Liver (tissue), 9 donors: ENCODE results near the gene ADAM8. TPM values are rescaled to one million over a fixed set of nuclear protein-coding genes. Genes with fewer than 3 reads are reported as not detected.

Experiments used
- DNase-seq: peaks from one replicate; pipeline ENCODE4 v3.0.0-alpha.2; 2017; ENCODE audit warnings: low spot score
- H3K27ac ChIP-seq, 2 donors: one replicate each; pipeline ENCODE4 v1.7.0; 2013; ENCODE audit warnings: inconsistent platforms in 2 of 2, low read length in 2 of 2, control low read depth in 1 of 2, low read depth in 1 of 2, mild to moderate bottlenecking in 1 of 2
- H3K27me3 ChIP-seq, 4 donors: one replicate each; pipeline versions ENCODE4 v1.6.1 to v1.7.0; 2013; ENCODE audit warnings: low read length in 3 of 4, inconsistent platforms in 1 of 4, mild to moderate bottlenecking in 1 of 4, moderate library complexity in 1 of 4; ENCODE audit not compliant: control insufficient read depth in 4 of 4, insufficient read depth in 4 of 4
- H3K36me3 ChIP-seq, 4 donors: one replicate each; pipeline versions ENCODE4 v1.6.1 to v1.7.0; 2013; ENCODE audit warnings: low read length in 3 of 4, mild to moderate bottlenecking in 3 of 4, low read depth in 1 of 4, moderate library complexity in 1 of 4; ENCODE audit not compliant: control insufficient read depth in 4 of 4, insufficient read depth in 3 of 4
- H3K4me1 ChIP-seq, 4 donors: one replicate each; pipeline versions ENCODE4 v1.6.1 to v1.7.0; 2013; ENCODE audit warnings: low read length in 3 of 4, mild to moderate bottlenecking in 3 of 4, moderate library complexity in 1 of 4; ENCODE audit not compliant: control insufficient read depth in 4 of 4, insufficient read depth in 4 of 4
- H3K4me3 ChIP-seq, 3 donors: one replicate each; pipeline versions ENCODE4 v1.6.1 to v1.7.0; 2013; ENCODE audit warnings: low read length in 3 of 3, control low read depth in 1 of 3, low read depth in 1 of 3, mild to moderate bottlenecking in 1 of 3
- H3K9ac ChIP-seq, 2 donors: one replicate each; pipeline ENCODE4 v1.7.0; 2013; ENCODE audit warnings: low read length in 2 of 2, mild to moderate bottlenecking in 2 of 2, moderate library complexity in 2 of 2, control low read depth in 1 of 2, low read depth in 1 of 2
- H3K9me3 ChIP-seq, 4 donors: one replicate each; pipeline versions ENCODE4 v1.6.1 to v1.7.0; 2013; ENCODE audit warnings: low read length in 3 of 4; ENCODE audit not compliant: control insufficient read depth in 4 of 4
- EGR1 ChIP-seq, 2 donors: IDR thresholded peaks; 2 replicates each; pipeline ENCODE4 v1.6.1; 2016 to 2018; ENCODE audit warnings: antibody characterized with exemption in 2 of 2, low read depth in 2 of 2
- FOXA1 ChIP-seq: IDR thresholded peaks from 2 replicates; pipeline ENCODE4 v1.6.1; 2016; ENCODE audit warnings: antibody characterized with exemption
- FOXA2 ChIP-seq: IDR thresholded peaks from 2 replicates; pipeline ENCODE4 v1.6.1; 2016; ENCODE audit warnings: antibody characterized with exemption
- GABPA ChIP-seq, 2 donors: IDR thresholded peaks in 1 of 2; conservative IDR thresholded peaks in 1 of 2; 2 replicates each; pipeline ENCODE4 v1.6.1; 2016; ENCODE audit warnings: antibody characterized with exemption in 2 of 2, mild to moderate bottlenecking in 1 of 2, moderate library complexity in 1 of 2
- HNF4A ChIP-seq, 2 donors: conservative IDR thresholded peaks; 2 replicates each; pipeline ENCODE4 v1.6.1; 2016; ENCODE audit warnings: antibody characterized with exemption in 2 of 2, mild to moderate bottlenecking in 2 of 2
- HNF4G ChIP-seq: IDR thresholded peaks from 2 replicates; pipeline ENCODE4 v1.6.1; 2016; ENCODE audit warnings: antibody characterized with exemption
- JUND ChIP-seq, 2 donors: IDR thresholded peaks; 2 replicates each; pipeline ENCODE4 v1.6.1; 2016; ENCODE audit warnings: antibody characterized with exemption in 2 of 2
- NR2F2 ChIP-seq: IDR thresholded peaks from 2 replicates; pipeline ENCODE4 v1.6.1; 2016; ENCODE audit warnings: antibody characterized with exemption
- RAD21 ChIP-seq, 2 donors: IDR thresholded peaks; 2 replicates each; pipeline ENCODE4 v1.6.1; 2016; ENCODE audit warnings: antibody characterized with exemption in 2 of 2, mild to moderate bottlenecking in 2 of 2
- REST ChIP-seq: IDR thresholded peaks from 2 replicates; pipeline ENCODE4 v1.6.1; 2016; ENCODE audit warnings: antibody characterized with exemption, mild to moderate bottlenecking
- RXRA ChIP-seq, 2 donors: IDR thresholded peaks; 2 replicates each; pipeline ENCODE4 v1.6.1; 2017 to 2018; ENCODE audit warnings: antibody characterized with exemption in 2 of 2, mild to moderate bottlenecking in 1 of 2
- SP1 ChIP-seq: IDR thresholded peaks from 2 replicates; pipeline ENCODE4 v1.6.1; 2018; ENCODE audit warnings: antibody characterized with exemption, mild to moderate bottlenecking
- TAF1 ChIP-seq: conservative IDR thresholded peaks from 2 replicates; pipeline ENCODE4 v1.6.1; 2016; ENCODE audit warnings: antibody characterized with exemption, mild to moderate bottlenecking
- YY1 ChIP-seq: IDR thresholded peaks from 2 replicates; pipeline ENCODE4 v1.6.1; 2016; ENCODE audit warnings: antibody characterized with exemption, mild to moderate bottlenecking
- WGBS: extraction: QIAGEN DNeasy Blood & Tissue Kit; methylation state at CpG from one replicate; pipeline ENCODE4 v1.1.7; 2013; 5-methylcytosine and 5-hydroxymethylcytosine counted together
- polyA plus RNA-seq, 2 donors: library from polyadenylated mRNA; stranded (reverse) in 1 of 2; unstranded in 1 of 2; fragments of 200-250 nt in 1 of 2; fragments of >200 nt in 1 of 2; fragmentation: Nextera tagmentation in 1 of 2; extraction: Ambion mirVana in 1 of 2; gene quantifications; one replicate each; pipeline versions ENCODE4 v1.2.1 to v1.2.3, GENCODE V29; 2013 to 2015
- total RNA-seq, 2 donors: library from RNA; depleted of rRNA; stranded (reverse); fragments of >200 nt; gene quantifications; one replicate each; pipeline ENCODE4 v1.2.3, GENCODE V29; 2014
- TF ChIP-seq, protein P1 (sequence below): IDR thresholded peaks from 2 replicates; pipeline ENCODE4 v1.6.1; 2016; ENCODE audit warnings: antibody characterized with exemption
- TF ChIP-seq, protein P2 (sequence below): IDR thresholded peaks from 2 replicates; pipeline ENCODE4 v1.6.1; 2016; ENCODE audit warnings: antibody characterized with exemption
- TF ChIP-seq, protein P3 (sequence below): IDR thresholded peaks from 2 replicates; pipeline ENCODE4 v1.6.1; 2016; ENCODE audit warnings: antibody characterized with exemption
- TF ChIP-seq, protein P4 (sequence below): fragments of 150-350 bp; IDR thresholded peaks from 2 replicates; pipeline ENCODE4 v1.5.1; 2017; ENCODE audit warnings: improper control_type of control experiment, low read depth, low read length; ENCODE audit not compliant: missing input control
- donor health status: healthy.
- donor health status: healthy.
- donor health status: healthy.
- donor health status: healthy.
- donor health status: healthy.

ADAM8 gene
- total and polyA plus RNA-seq, 4 donors = 1.3 to 6.9 (median 3.7) TPM

DNA sequence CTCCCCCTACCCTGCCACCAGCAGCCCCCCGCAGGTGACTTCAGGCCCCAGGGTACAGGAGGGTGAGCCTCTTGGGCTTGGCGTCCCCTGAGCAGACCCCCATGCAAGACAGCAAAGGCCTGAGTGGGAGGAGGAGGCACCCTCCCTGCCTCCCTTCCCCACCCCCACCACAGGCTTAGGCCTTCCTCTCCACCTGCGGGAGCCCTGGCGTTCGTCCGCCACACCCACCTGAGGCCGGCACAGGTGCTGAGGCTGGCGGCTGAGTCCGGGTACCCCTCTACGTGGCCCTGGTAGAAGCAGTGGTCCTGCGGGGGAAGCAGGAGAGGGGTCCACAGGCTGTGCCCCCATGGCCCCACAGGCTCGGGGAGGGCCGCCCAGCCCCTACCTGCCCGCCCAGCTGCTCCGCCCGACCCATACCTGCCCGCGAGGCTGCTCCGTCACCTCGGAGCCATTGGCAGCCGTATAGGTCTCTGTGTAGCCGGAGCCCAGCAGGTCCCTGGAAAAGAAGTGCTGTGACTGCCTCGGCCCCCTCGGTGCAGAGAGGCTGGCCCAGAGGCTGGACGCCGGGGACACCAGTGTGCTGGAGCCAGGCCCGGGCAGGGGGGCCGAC, 3.0 kb downstream of the ADAM8 start:
- H3K27me3 ChIP-seq = no peaks in the 10 kb centered on the region
- peaks cover 5 to 23% (median 7%) of the 10 kb centered on the region in 4 donors for H3K36me3 ChIP-seq
- peaks cover 10 to 17% (median 14%) of the 10 kb centered on the region in 4 donors for H3K4me1 ChIP-seq
- H3K9me3 ChIP-seq = no peaks in the 10 kb centered on the region
- no peak overlapping the region for H3K27ac ChIP-seq
- TF ChIP-seq EGR1 (IDR thresholded peaks at IDR 0.05; ENCODE audit: low read depth in 2 of 2) (no peak), REST (no peak), FOXA2 (no peak), RAD21 (IDR thresholded peaks at IDR 0.05) (no peak), GABPA (IDR thresholded peaks at IDR 0.05 in 1 of 2, conservative IDR thresholded peaks at IDR 0.05 in 1 of 2) (no peak), YY1 (no peak), RXRA (IDR thresholded peaks at IDR 0.05) (no peak), JUND (IDR thresholded peaks at IDR 0.05) (no peak), HNF4A (conservative IDR thresholded peaks at IDR 0.05) (no peak), NR2F2 (no peak), FOXA1 (no peak), TAF1 (no peak), HNF4G (no peak), SP1 (no peak)
- TF ChIP-seq, protein P1, sequence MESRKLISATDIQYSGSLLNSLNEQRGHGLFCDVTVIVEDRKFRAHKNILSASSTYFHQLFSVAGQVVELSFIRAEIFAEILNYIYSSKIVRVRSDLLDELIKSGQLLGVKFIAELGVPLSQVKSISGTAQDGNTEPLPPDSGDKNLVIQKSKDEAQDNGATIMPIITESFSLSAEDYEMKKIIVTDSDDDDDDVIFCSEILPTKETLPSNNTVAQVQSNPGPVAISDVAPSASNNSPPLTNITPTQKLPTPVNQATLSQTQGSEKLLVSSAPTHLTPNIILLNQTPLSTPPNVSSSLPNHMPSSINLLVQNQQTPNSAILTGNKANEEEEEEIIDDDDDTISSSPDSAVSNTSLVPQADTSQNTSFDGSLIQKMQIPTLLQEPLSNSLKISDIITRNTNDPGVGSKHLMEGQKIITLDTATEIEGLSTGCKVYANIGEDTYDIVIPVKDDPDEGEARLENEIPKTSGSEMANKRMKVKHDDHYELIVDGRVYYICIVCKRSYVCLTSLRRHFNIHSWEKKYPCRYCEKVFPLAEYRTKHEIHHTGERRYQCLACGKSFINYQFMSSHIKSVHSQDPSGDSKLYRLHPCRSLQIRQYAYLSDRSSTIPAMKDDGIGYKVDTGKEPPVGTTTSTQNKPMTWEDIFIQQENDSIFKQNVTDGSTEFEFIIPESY = no peak
- TF ChIP-seq, protein P2, sequence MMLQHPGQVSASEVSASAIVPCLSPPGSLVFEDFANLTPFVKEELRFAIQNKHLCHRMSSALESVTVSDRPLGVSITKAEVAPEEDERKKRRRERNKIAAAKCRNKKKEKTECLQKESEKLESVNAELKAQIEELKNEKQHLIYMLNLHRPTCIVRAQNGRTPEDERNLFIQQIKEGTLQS = no peak
- TF ChIP-seq, protein P3, sequence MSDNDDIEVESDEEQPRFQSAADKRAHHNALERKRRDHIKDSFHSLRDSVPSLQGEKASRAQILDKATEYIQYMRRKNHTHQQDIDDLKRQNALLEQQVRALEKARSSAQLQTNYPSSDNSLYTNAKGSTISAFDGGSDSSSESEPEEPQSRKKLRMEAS = no peak
- TF ChIP-seq, protein P4, sequence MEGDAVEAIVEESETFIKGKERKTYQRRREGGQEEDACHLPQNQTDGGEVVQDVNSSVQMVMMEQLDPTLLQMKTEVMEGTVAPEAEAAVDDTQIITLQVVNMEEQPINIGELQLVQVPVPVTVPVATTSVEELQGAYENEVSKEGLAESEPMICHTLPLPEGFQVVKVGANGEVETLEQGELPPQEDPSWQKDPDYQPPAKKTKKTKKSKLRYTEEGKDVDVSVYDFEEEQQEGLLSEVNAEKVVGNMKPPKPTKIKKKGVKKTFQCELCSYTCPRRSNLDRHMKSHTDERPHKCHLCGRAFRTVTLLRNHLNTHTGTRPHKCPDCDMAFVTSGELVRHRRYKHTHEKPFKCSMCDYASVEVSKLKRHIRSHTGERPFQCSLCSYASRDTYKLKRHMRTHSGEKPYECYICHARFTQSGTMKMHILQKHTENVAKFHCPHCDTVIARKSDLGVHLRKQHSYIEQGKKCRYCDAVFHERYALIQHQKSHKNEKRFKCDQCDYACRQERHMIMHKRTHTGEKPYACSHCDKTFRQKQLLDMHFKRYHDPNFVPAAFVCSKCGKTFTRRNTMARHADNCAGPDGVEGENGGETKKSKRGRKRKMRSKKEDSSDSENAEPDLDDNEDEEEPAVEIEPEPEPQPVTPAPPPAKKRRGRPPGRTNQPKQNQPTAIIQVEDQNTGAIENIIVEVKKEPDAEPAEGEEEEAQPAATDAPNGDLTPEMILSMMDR = no peak
- H3K4me3 ChIP-seq = no peak overlapping the region
- 86% methylated on average over 28 of the region's 28 CpGs for WGBS
- no peak overlapping the region for H3K9ac ChIP-seq
- no peak for DNase-seq
